Effector memory CD8-positive, alpha-beta T cell (primary cell): ENCODE results near the gene UPK3BL2.
"Not testable (repeated sequence)": the region's sequence is repeated elsewhere in the genome, so short reads cannot be mapped to it uniquely, and the experiment has no call there.

Experiments used
- ATAC-seq: fragments of 150-1000 bp; cut with Tn5 transposase; replicated peaks from 2 replicates; pipeline ENCODE4 v1.10.0; 2021; ENCODE audit warnings: mild to moderate bottlenecking, moderate library complexity
- DNase-seq, 3 experiments: peaks; one replicate each; pipeline ENCODE4 v3.0.0; 2021
- H3K27ac Mint-ChIP-seq, 2 donors: one replicate each; pipeline ENCODE4 v1.8.0; 2022; ENCODE audit warnings: mild to moderate bottlenecking in 2 of 2, mixed read lengths in 2 of 2, moderate library complexity in 2 of 2
- H3K27me3 Mint-ChIP-seq, 2 donors: one replicate each; pipeline ENCODE4 v1.8.0; 2022; ENCODE audit warnings: mixed read lengths in 2 of 2
- H3K36me3 Mint-ChIP-seq: one replicate; pipeline ENCODE4 v1.8.0; 2022; ENCODE audit warnings: mild to moderate bottlenecking, moderate library complexity, mixed read lengths; ENCODE audit not compliant: insufficient read depth
- H3K4me1 Mint-ChIP-seq, 2 donors: one replicate each; pipeline ENCODE4 v1.8.0; 2022; ENCODE audit warnings: low read depth in 2 of 2, mixed read lengths in 2 of 2
- H3K4me3 Mint-ChIP-seq, 2 donors: one replicate each; pipeline ENCODE4 v1.8.0; 2022; ENCODE audit warnings: mild to moderate bottlenecking in 2 of 2, mixed read lengths in 2 of 2, moderate library complexity in 2 of 2
- H3K9me3 Mint-ChIP-seq, 2 donors: one replicate each; pipeline ENCODE4 v1.8.0; 2022; ENCODE audit warnings: mixed read lengths in 2 of 2

Gene UPK3BL2

DNA sequence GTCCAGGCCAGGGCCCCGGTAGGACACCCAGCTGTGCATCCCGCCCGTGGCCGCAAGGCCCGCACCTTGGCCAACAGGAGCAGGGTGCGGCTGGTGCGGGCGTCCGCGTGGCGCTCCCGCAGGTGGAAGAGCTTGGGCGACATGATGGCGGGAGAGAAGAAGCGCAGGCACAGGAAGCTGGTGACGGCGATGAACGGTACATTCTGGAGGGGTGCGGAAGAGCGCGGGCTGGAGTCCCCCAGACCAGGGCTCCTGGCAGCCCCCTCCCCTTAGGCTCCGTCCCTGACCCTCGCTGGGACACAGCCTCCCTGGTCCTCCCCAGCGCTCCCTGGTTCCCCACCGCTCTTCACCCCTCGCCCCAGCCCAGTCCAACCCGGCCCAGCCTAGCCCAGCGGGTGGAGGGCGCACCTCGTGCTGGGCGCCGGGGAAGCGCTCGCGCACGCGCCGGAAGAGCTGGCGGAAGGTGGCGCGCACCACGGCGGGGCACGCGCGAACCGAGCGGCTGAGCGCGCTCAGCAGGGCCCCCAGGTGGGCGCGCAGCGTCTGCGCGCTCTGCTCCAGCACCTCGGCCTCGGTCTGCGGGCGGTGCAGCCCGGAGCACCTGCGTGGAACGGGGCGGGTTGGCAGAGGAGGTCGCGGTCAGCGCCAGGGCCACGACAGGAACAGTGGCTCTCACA is 48.9 kb downstream of the UPK3BL2 start:
- H3K9me3 Mint-ChIP-seq, H3K27ac Mint-ChIP-seq, H3K4me1 Mint-ChIP-seq, DNase-seq, H3K27me3 Mint-ChIP-seq, H3K36me3 Mint-ChIP-seq, H3K4me3 Mint-ChIP-seq: not testable (repeated sequence)
- ATAC-seq = peak; percentile 78

DNA sequence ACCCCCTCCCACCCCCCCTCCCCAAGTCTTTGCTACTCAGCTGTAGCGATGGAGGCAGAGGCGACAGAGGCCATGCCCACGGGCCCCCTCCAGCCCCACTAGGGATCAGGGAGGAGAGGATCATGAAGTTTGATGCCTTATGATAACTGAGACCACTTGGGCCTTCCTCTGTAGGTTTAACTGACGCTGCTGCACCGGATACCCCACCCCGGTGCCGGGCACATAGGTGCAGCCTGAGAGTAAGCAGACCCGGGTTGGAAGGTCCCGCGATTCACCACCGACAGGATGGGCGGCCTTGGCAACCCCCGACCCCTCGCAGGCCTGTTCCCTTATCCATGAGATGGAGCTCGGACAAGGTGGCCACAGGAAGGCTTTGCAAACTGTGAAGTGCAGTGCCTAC is 49.5 kb downstream of the UPK3BL2 start:
- DNase-seq (peak in 1 of 3 experiments; percentile 43), ATAC-seq (peak; percentile 2)
- not testable (repeated sequence) for H3K4me1 Mint-ChIP-seq, H3K27me3 Mint-ChIP-seq, H3K27ac Mint-ChIP-seq, H3K36me3 Mint-ChIP-seq, H3K9me3 Mint-ChIP-seq, H3K4me3 Mint-ChIP-seq

DNA sequence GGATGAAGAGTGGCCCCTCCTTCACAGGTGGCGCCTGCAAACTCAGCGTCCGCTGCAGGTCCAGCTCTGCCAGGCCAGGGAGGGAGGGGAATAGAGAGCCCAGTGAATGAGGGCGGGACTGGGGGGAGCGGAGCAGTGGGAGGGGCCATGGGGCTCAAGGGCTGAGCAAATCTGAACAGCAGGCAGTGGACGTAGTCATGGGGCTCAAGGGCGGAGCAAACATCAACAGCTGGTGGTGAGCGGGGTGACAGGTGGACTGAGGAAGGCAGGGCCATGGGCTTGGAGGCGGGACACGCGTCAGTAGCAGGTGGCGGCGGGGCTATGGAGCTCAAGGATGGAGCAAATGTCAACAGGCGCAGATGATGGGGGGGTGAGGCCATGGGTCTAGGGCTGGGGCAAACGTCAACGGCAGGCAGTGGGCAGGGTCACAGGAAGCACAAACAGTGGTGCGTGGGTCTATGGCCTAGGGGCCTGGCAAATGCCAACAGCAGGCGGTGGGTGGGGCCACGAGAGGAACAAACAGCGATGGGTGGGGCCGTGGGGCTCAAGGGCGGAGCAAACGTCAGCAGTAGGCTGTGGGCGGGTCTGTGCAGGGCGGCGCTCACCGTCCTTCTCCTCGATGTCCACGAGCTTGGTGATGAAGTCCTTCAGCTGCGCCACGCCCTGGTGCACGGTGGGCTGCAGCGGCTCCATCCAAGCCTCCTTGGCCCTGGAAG is 50.1 kb downstream of the UPK3BL2 start:
- H3K4me1 Mint-ChIP-seq, H3K36me3 Mint-ChIP-seq, H3K27ac Mint-ChIP-seq, H3K27me3 Mint-ChIP-seq, H3K4me3 Mint-ChIP-seq, DNase-seq, H3K9me3 Mint-ChIP-seq: not testable (repeated sequence)
- ATAC-seq = peak; percentile 39

DNA sequence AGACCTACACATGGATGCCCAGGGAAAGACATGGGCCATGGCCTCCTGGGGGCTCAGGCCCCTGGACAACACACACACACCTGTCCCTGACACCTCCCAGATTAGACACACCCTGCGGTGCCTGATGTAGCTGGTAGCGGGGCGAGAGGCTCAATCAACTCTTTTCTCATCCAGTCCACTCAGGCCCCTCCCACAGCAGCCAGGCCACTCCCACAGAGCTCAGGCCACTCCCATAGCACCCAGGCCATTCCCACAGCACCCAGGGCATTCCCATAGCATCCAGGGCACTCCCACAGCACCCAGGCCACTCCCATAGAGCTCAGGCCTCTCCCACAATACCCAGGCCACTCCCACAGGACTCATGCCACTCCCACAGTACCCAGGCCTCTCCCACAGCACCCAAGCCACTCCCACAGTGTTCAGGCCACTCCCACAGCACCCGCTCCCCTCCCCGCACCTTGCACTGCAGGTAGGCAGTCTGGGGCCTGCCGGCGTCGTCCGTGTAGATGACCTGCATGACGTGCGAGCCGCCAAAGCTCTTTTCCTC is 52.9 kb downstream of the UPK3BL2 start:
- DNase-seq (peak; percentile 50 to 63 (median 57)), ATAC-seq (peak; percentile 38)
- H3K36me3 Mint-ChIP-seq, H3K27ac Mint-ChIP-seq, H3K4me1 Mint-ChIP-seq, H3K27me3 Mint-ChIP-seq, H3K4me3 Mint-ChIP-seq, H3K9me3 Mint-ChIP-seq: not testable (repeated sequence)
